GM23338 (cell line): Measurements from ENCODE around the gene HPCA. TPM values are rescaled to one million over a fixed set of nuclear protein-coding genes. Genes with fewer than 3 reads are reported as not detected.

ENCODE experiments used
- ATAC-seq: fragments of 200-7000 bp; cut with Tn5 transposase; 3 replicates; pipeline ENCODE4 v1.9.1; 2020
- DNase-seq: peaks from one replicate; pipeline ENCODE4 v3.0.0-alpha.2; 2015; ENCODE audit warnings: low spot score
- H2AFZ ChIP-seq: fragments of 200-600 bp; sonication (generic); 2 replicates; pipeline ENCODE4 v1.8.0; 2016; ENCODE audit warnings: antibody characterized with exemption, mild to moderate bottlenecking, moderate library complexity
- H3F3A ChIP-seq: fragments of 200-600 bp; sonication (generic); replicated peaks from 2 replicates; pipeline ENCODE4 v1.8.0; 2017; ENCODE audit warnings: antibody characterized with exemption, mixed run types, low read depth
- H3K27ac ChIP-seq: fragments of 200-600 bp; sonication (generic); 2 replicates; pipeline ENCODE4 v1.6.1; 2016; ENCODE audit warnings: low read depth
- H3K27me3 ChIP-seq: fragments of 200-600 bp; sonication (generic); 2 replicates; pipeline ENCODE4 v1.8.0; 2016; ENCODE audit warnings: mild to moderate bottlenecking, mixed run types, moderate library complexity; ENCODE audit not compliant: insufficient read depth
- H3K36me3 ChIP-seq: fragments of 200-600 bp; sonication (generic); 2 replicates; pipeline ENCODE4 v1.8.0; 2016; ENCODE audit warnings: mild to moderate bottlenecking; ENCODE audit not compliant: insufficient read depth
- H3K4me1 ChIP-seq: fragments of 200-600 bp; sonication (generic); 2 replicates; pipeline ENCODE4 v1.8.0; 2016; ENCODE audit warnings: mild to moderate bottlenecking, moderate library complexity; ENCODE audit not compliant: insufficient read depth
- H3K4me2 ChIP-seq: fragments of 200-600 bp; sonication (generic); 2 replicates; pipeline ENCODE4 v1.7.1; 2017; ENCODE audit warnings: mixed run types
- H3K4me3 ChIP-seq: fragments of 200-600 bp; sonication (generic); 2 replicates; pipeline ENCODE4 v1.6.1; 2016; ENCODE audit warnings: mixed run types
- H3K79me2 ChIP-seq: fragments of 200-600 bp; sonication (generic); replicated peaks from 2 replicates; pipeline ENCODE4 v1.8.0; 2017; ENCODE audit warnings: mild to moderate bottlenecking; ENCODE audit not compliant: insufficient read depth
- H3K9me2 ChIP-seq: fragments of 200-600 bp; sonication (generic); 2 replicates; pipeline ENCODE4 v1.8.0; 2017; ENCODE audit not compliant: insufficient read depth
- H4K20me1 ChIP-seq: fragments of 200-600 bp; sonication (generic); replicated peaks from 2 replicates; pipeline ENCODE4 v1.8.0; 2017; ENCODE audit warnings: mild to moderate bottlenecking; ENCODE audit not compliant: insufficient read depth
- H3K27ac Mint-ChIP-seq: 2 replicates; pipeline ENCODE4 v1.8.0; 2020; ENCODE audit warnings: inconsistent platforms, mild to moderate bottlenecking, moderate library complexity, mixed read lengths
- H3K27me3 Mint-ChIP-seq: 3 replicates; pipeline ENCODE4 v1.8.0; 2022; ENCODE audit warnings: low read depth, mild to moderate bottlenecking, moderate library complexity, mixed read lengths, inconsistent platforms; ENCODE audit not compliant: insufficient read depth, poor library complexity
- H3K36me3 Mint-ChIP-seq: 3 replicates; pipeline ENCODE4 v1.8.0; 2021; ENCODE audit warnings: low read depth, mild to moderate bottlenecking, inconsistent platforms, moderate library complexity, mixed read lengths
- H3K4me1 Mint-ChIP-seq: 3 replicates; pipeline ENCODE4 v1.8.0; 2020; ENCODE audit warnings: mild to moderate bottlenecking, inconsistent platforms, mixed read lengths
- H3K4me3 Mint-ChIP-seq: 3 replicates; pipeline ENCODE4 v1.8.0; 2021; ENCODE audit warnings: moderate library complexity, mild to moderate bottlenecking, inconsistent platforms, mixed read lengths
- H3K9me3 Mint-ChIP-seq: 3 replicates; pipeline ENCODE4 v1.8.0; 2020; ENCODE audit warnings: moderate library complexity, mild to moderate bottlenecking, inconsistent platforms, mixed read lengths
- CREB1 ChIP-seq: fragments of 250-450 bp; sonication (Bioruptor Pico); IDR thresholded peaks from 2 replicates; pipeline ENCODE4 v1.5.0; 2020; ENCODE audit warnings: low read depth, mild to moderate bottlenecking, moderate library complexity
- ETS1 ChIP-seq: IDR thresholded peaks from 2 replicates; pipeline ENCODE4 v1.6.1; 2016; ENCODE audit warnings: antibody characterized with exemption
- NANOG ChIP-seq: IDR thresholded peaks from 2 replicates; pipeline ENCODE4 v1.6.1; 2016; ENCODE audit warnings: antibody characterized with exemption, borderline replicate concordance
- POLR2AphosphoS5 ChIP-seq: IDR thresholded peaks from 2 replicates; pipeline ENCODE4 v1.6.1; 2016; ENCODE audit warnings: antibody characterized with exemption, low read depth
- REST ChIP-seq: IDR thresholded peaks from one replicate; pipeline ENCODE4 v1.6.1; 2018; ENCODE audit warnings: antibody characterized with exemption; ENCODE audit not compliant: unreplicated experiment
- STAT1 ChIP-seq: IDR thresholded peaks from one replicate; pipeline ENCODE4 v1.6.1; 2016; ENCODE audit warnings: antibody characterized with exemption; ENCODE audit not compliant: unreplicated experiment
- ZNF331 ChIP-seq: fragments of 250-450 bp; sonication (Bioruptor Pico); IDR thresholded peaks from 2 replicates; pipeline ENCODE4 v1.5.0; 2020; ENCODE audit warnings: low read depth, mild to moderate bottlenecking, moderate library complexity
- ZNF462 ChIP-seq: fragments of 250-450 bp; sonication (Bioruptor Pico); IDR thresholded peaks from 2 replicates; pipeline ENCODE4 v1.5.0; 2020; ENCODE audit warnings: mild to moderate bottlenecking, moderate library complexity
- polyA plus RNA-seq: library from polyadenylated mRNA; unstranded; fragments of >200 nt; fragmentation: Nextera tagmentation; extraction: Ambion mirVana; gene quantifications from 2 replicates; pipeline ENCODE4 v1.2.1, GENCODE V29; 2016
- total RNA-seq: library from RNA; depleted of rRNA; stranded (reverse); fragments of >200 nt; shearing (Covaris generic); gene quantifications from 2 replicates; pipeline ENCODE4 v1.2.3, GENCODE V29; 2014; rRNA removed

Gene HPCA
- total and polyA plus RNA-seq, 2 experiments from 2014 or later, result 0.35 to 0.82 TPM

GRCh38 chr1:32944180-32944579 lies 57.9 kb downstream of the HPCA start:
- H3K36me3 ChIP-seq, result 0 out of 2 replicates have a peak, but pooled peaks cover 6% of the 10 kb centered on the region
- H3K4me2 ChIP-seq, result no peak overlapping the region
- no peaks in the 10 kb centered on the region for H3K4me1 ChIP-seq
- no peaks in the 10 kb centered on the region for H3K9me3 Mint-ChIP-seq
- no peak overlapping the region for H3K27ac ChIP-seq
- no peaks in the 10 kb centered on the region for H3K27me3 Mint-ChIP-seq
- no peaks in the 10 kb centered on the region for H3K79me2 ChIP-seq
- H2AFZ ChIP-seq, result no peak overlapping the region
- TF ChIP-seq ETS1 (no peak), STAT1 (no peak), ZNF462 (CRISPR knock-in tag) (no peak), REST (no peak), NANOG (no peak), POLR2AphosphoS5 (no peak), CREB1 (CRISPR knock-in tag) (no peak), ZNF331 (CRISPR knock-in tag) (no peak)
- H3K36me3 Mint-ChIP-seq, result peaks cover 29% of the 10 kb centered on the region
- H3K4me1 Mint-ChIP-seq, result no peaks in the 10 kb centered on the region
- no peak overlapping the region for H3K4me3 Mint-ChIP-seq
- H3K27ac Mint-ChIP-seq, result no peak overlapping the region
- no peak overlapping the region for H3K4me3 ChIP-seq
- H3K27me3 ChIP-seq, result no peaks in the 10 kb centered on the region
- H3F3A ChIP-seq, result no peaks in the 10 kb centered on the region
- H3K9me2 ChIP-seq, result no peaks in the 10 kb centered on the region
- DNase-seq (no peak), ATAC-seq (no peak)
- 0 out of 2 replicates have a peak, but pooled peaks cover 3% of the 10 kb centered on the region for H4K20me1 ChIP-seq

Other genes with a start within 250 kb of the HPCA start
- 22.0 and 67.8 TPM in 2 replicates for gene ZBTB8OS, start 235.9 kb upstream of the HPCA start, total RNA-seq
- 159 and 163 TPM in 2 replicates for gene ZBTB8OS, start 235.9 kb upstream of the HPCA start, polyA plus RNA-seq
- 276 and 312 TPM in 2 replicates for gene RBBP4, start 235.3 kb upstream of the HPCA start, total RNA-seq
- gene RBBP4, start 235.3 kb upstream of the HPCA start, polyA plus RNA-seq, result 246 and 262 TPM in 2 replicates
- gene SYNC, start 183.7 kb upstream of the HPCA start, total RNA-seq, result not detected in 2 replicates
- 0.31 TPM in 1 of 2 replicates, not detected in the other for gene SYNC, start 183.7 kb upstream of the HPCA start, polyA plus RNA-seq
- 158 and 182 TPM in 2 replicates for gene YARS1, start 69.1 kb upstream of the HPCA start, total RNA-seq
- 132 and 134 TPM in 2 replicates for gene YARS1, start 69.1 kb upstream of the HPCA start, polyA plus RNA-seq
- gene S100PBP, start 68.8 kb upstream of the HPCA start, total RNA-seq, result 60.5 and 65.2 TPM in 2 replicates
- gene S100PBP, start 68.8 kb upstream of the HPCA start, polyA plus RNA-seq, result 21.9 and 30.6 TPM in 2 replicates
- 1.7 and 2.0 TPM in 2 replicates for gene FNDC5, start 15.6 kb upstream of the HPCA start, total RNA-seq
- gene FNDC5, start 15.6 kb upstream of the HPCA start, polyA plus RNA-seq, result 0.28 and 1.0 TPM in 2 replicates
- gene TMEM54, start 14.9 kb downstream of the HPCA start, total RNA-seq, result 11.7 and 13.6 TPM in 2 replicates
- 8.8 and 11.2 TPM in 2 replicates for gene TMEM54, start 14.9 kb downstream of the HPCA start, polyA plus RNA-seq
- gene RNF19B, start 78.3 kb downstream of the HPCA start, total RNA-seq, result 10.6 and 11.9 TPM in 2 replicates
- 2.6 and 2.9 TPM in 2 replicates for gene RNF19B, start 78.3 kb downstream of the HPCA start, polyA plus RNA-seq
- 142 and 165 TPM in 2 replicates for gene AK2, start 150.4 kb downstream of the HPCA start, total RNA-seq
- 121 and 125 TPM in 2 replicates for gene AK2, start 150.4 kb downstream of the HPCA start, polyA plus RNA-seq
- gene AZIN2, start 194.7 kb downstream of the HPCA start, total RNA-seq, result 1.2 and 1.4 TPM in 2 replicates
- 0.28 and 0.37 TPM in 2 replicates for gene AZIN2, start 194.7 kb downstream of the HPCA start, polyA plus RNA-seq